GM12875 (cell line): Measurements from ENCODE around the gene RAB43.

Source experiments
- H3K4me3 ChIP-seq: one replicate; pipeline ENCODE4 v1.5.1; 2011; ENCODE audit warnings: low read depth, low read length, control low read depth
- TF ChIP-seq, protein P1 (sequence below): IDR thresholded peaks from 2 replicates; pipeline ENCODE4 v1.5.1; 2011; ENCODE audit warnings: low read depth, mild to moderate bottlenecking, control low read depth, inconsistent platforms, low read length, moderate library complexity, borderline replicate concordance; ENCODE audit not compliant: insufficient read depth

Gene RAB43

DNA sequence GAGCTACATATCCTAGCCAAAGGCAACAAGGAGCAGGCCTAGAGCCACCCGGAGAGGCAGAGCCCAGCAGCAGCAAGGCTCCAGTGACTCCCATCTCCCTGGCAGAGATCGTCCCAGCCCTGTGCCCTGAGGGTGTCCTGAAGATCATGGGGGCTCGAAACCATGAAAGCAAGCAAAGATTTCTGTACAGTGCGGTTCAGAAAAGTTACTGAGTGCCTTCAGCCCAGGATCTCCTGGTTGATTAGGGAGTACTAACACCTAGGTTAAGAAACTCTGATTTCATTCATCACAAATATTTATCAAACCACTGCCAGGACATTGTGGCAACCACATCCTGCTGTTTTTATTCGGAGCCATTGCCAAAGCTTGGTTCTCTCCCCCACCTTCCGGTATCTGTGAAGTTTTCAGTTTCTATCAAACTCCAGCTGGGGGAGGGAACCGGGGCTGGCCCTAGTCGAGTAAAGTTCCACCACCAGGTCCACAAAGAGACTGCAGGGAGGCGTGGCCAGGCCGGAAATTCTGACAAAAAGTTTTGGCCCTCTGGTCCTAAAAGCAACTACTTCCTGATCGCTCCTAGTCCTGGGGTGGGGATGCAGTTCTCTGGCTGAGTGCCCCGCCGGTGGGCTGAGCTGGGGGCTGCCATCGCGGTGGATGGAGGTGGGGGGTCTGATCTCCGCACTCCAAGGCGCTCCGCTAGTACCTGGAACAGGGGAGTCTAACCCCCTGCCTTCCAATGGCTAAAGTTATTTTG, 1.2 kb downstream of the RAB43 start:
- peak overlapping the region; percentile 85 for H3K4me3 ChIP-seq
- TF ChIP-seq, protein P1, sequence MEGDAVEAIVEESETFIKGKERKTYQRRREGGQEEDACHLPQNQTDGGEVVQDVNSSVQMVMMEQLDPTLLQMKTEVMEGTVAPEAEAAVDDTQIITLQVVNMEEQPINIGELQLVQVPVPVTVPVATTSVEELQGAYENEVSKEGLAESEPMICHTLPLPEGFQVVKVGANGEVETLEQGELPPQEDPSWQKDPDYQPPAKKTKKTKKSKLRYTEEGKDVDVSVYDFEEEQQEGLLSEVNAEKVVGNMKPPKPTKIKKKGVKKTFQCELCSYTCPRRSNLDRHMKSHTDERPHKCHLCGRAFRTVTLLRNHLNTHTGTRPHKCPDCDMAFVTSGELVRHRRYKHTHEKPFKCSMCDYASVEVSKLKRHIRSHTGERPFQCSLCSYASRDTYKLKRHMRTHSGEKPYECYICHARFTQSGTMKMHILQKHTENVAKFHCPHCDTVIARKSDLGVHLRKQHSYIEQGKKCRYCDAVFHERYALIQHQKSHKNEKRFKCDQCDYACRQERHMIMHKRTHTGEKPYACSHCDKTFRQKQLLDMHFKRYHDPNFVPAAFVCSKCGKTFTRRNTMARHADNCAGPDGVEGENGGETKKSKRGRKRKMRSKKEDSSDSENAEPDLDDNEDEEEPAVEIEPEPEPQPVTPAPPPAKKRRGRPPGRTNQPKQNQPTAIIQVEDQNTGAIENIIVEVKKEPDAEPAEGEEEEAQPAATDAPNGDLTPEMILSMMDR: 0 out of 2 replicates have a peak, but pooled peaks have one; percentile 13

DNA sequence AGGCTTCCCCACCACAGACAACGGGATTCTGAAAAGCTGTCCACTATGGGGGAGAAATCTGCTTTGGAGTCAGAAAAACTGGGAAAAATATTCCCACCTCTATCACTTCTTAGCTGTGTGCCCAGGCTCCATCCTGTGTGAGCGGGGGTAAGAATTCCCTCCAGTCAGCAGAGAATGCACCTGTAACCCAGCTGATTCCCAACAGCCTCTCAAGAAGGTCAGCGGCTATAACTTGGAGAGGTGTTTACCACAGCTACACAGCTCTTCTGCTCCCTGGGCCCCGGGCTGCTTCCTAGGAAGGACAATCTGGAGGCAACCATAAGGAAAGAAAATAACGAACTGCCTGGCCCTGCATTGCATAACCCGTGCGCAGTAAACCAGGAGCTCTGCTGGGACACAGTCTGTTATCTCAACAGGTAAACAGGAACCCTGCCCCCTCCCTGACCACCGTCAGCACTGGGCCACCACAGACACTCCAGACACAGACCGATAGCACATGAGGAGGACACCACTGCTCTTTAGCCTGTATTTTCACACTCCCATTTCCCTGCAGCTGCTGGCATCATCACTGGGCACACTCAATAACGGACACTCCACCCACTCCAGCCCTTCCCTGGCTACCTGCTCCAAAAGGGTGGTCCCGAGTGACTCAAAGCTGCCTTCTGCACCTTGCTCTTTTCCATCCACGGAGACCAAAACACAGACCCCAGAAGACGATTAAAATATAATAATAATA, 2.1 kb downstream of the RAB43 start:
- TF ChIP-seq, protein P1: no peak
- H3K4me3 ChIP-seq: peak overlapping the region; percentile 63

DNA sequence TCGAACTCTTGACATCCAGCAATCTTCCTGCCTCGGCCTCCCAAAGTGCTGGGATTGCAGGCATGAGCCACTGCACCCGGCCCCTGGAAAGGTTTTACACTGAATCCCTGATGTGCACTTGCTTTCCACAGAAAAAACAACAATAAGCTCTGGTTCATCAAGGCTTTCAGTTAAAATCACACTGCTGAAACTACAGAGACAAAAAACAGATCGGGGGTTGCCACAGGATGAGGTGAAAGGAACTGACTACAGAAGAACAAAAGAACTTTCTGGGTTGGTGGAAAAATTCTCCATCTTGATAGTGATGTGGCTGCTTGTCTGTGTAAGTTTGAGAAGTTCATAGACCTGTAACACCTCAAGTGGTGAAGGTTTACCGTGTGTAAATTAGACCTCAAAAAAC, 2.9 kb downstream of the RAB43 start:
- TF ChIP-seq, protein P1: no peak
- no peak overlapping the region for H3K4me3 ChIP-seq

DNA sequence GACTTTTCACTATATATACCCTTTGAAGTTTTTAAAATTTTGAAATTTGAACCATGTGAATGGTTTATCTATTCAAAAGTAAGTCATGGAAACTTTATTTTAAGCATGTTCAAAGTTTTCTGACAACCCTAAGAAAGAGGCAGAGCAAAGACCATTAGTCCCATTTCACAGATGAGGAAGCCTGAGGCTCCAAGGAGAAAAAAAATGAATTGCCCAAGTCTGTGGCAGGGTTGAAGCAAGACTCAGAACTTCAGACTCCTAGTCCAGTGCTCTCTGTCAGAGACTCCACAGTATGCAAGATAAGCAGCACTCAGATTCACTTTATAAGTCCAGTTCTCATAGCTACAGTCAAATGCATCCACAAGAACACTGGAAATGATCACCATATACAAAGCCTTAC, 4.5 kb downstream of the RAB43 start:
- no peak overlapping the region for H3K4me3 ChIP-seq
- TF ChIP-seq, protein P1: no peak

DNA sequence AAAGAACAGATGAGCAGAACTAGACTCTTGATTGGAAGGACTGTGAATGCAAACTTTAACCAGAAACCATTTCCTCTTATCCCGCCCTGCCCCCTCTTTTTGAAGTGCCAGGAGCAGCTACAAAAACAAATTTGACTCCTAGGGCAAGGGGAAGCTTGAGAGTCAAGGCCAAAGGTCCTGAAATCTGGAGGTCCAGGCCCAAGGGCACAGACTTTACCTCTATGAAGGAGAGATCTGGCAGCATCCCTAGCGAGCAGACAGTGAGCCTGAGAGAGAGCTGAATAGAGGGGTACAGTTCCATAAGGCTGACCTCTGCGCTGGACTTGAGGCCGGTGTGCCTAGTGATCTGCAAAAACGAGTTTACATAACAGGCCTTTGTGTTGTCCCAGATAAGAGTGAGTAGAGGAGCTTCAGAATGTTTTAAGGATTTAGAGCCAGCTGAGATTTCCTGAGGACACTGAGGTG, 5.1 kb downstream of the RAB43 start:
- no peak overlapping the region for H3K4me3 ChIP-seq
- TF ChIP-seq, protein P1: no peak

DNA sequence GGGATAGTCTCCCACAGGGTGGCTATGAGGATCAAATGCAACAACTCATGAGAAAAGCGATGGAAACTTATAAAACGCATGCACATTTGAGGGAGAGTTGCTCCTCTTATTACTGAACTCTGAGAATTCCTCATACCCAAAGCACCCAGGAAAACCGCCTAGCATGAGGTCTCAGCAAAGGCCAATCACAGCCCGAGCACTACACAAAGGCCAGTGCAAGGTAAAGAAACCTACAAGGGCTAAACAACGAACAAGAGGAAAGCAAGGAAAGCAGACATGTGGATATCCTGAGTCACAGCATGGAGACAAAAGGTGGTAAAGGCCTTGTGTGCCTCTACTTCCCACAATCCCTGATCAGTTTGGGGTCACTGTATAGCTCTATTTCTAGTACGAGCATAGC, 7.1 kb downstream of the RAB43 start:
- TF ChIP-seq, protein P1: no peak
- no peak overlapping the region for H3K4me3 ChIP-seq
